ENCODE results near the gene NAV2. TPM values are rescaled to one million over a fixed set of nuclear protein-coding genes. Genes with fewer than 3 reads are reported as not detected.

NAV2 gene
- total RNA-seq, 1 experiment from 2014 or later, result 46.3 TPM

DNA sequence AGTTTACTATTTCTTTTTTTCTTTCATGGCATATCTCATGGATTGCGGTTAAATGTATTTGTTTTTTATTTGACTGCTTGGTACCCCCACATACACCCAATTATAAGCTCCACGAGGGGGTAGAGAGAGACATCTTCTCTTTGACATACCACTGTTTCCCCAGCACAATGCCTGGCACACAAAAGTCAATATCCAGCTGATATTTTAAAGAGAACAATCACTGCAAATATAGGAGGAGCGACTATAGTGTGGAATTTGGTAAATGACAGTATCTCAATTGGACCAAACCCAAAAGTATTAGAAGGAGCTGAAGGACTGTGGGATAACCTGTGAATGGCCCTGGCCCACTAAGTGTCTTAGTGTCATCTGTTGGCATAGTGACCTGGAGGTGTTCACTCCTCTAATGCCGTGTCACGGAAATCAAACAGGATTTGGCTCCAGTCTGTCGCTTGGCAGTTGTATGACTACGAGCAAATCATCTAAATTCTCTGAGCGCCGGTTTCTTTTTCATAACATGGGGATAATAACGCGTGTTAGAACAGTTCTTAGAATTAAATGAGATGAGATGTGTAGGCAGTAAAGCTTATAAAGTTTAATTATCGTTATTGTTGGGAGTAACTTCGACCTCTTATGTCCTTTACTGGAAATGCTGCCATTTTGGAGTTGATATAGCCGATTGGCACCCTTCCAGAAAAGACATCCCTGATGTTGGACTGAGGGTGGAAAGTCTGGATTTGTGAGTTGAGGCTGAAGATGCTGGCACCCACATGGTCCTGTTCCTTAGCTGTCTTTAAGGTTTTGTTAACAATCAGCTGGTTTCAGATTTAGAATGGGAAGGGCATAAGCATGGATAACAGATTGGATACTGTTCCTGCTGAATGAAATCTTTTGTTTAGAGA is 303.1 kb downstream of the NAV2 start:
- DNase-seq, result no peak
- no peak overlapping the region for H3K23ac ChIP-seq (ENCODE audit: insufficient read length, low read depth, low read length)
- peaks cover 10% of the 10 kb centered on the region for H3K4me1 ChIP-seq (ENCODE audit: insufficient read depth, low read length)
- H3K4me2 ChIP-seq (ENCODE audit: insufficient read depth, insufficient read length, low read length), result no peak overlapping the region
- H3K27me3 ChIP-seq (ENCODE audit: insufficient read depth, low read length), result no peaks in the 10 kb centered on the region
- no peak overlapping the region for H3T11ph ChIP-seq (ENCODE audit: low read length)
- H2AK5ac ChIP-seq (ENCODE audit: insufficient read length, low read length), result no peak overlapping the region
- Mint-ChIP-seq H3K27ac (peak overlapping the region in 1 of 3 experiments; percentile 96; a peak in 4 of 7 replicates), H3K9me3 (no peaks in the 10 kb centered on the region), H3K36me3 (ENCODE audit: insufficient read depth in 1 of 3, low read depth in 3 of 3) (no peaks in the 10 kb centered on the region; a peak in 1 of 7 replicates), H3K4me1 (peaks cover 29 to 34% of the 10 kb centered on the region in 2 experiments), H3K27me3 (ENCODE audit: low read depth) (no peaks in the 10 kb centered on the region; the same call in 1 of the 2 replicates), H3K4me3 (no peak overlapping the region)
- no peak overlapping the region for H2BK15ac ChIP-seq (ENCODE audit: low read depth, low read length)
- H2BK120ac ChIP-seq (ENCODE audit: low read depth, low read length, poor library complexity, severe bottlenecking), result no peak overlapping the region
- H3K27ac ChIP-seq (ENCODE audit: insufficient read length, low read depth, low read length), result no peak overlapping the region
- H2BK20ac ChIP-seq (ENCODE audit: low read depth, low read length, poor library complexity, severe bottlenecking), result no peak overlapping the region
- no peak overlapping the region for H3K18ac ChIP-seq (ENCODE audit: insufficient read length, low read depth, low read length)
- H4K91ac ChIP-seq (ENCODE audit: insufficient read length, low read depth, low read length), result no peak overlapping the region
- no peak overlapping the region for H3K9ac ChIP-seq (ENCODE audit: extremely low read depth, insufficient read length, low read length)
- H4K20me1 ChIP-seq (ENCODE audit: control insufficient read depth, insufficient read depth, insufficient read length), result no peaks in the 10 kb centered on the region
- TF ChIP-seq, protein P1, sequence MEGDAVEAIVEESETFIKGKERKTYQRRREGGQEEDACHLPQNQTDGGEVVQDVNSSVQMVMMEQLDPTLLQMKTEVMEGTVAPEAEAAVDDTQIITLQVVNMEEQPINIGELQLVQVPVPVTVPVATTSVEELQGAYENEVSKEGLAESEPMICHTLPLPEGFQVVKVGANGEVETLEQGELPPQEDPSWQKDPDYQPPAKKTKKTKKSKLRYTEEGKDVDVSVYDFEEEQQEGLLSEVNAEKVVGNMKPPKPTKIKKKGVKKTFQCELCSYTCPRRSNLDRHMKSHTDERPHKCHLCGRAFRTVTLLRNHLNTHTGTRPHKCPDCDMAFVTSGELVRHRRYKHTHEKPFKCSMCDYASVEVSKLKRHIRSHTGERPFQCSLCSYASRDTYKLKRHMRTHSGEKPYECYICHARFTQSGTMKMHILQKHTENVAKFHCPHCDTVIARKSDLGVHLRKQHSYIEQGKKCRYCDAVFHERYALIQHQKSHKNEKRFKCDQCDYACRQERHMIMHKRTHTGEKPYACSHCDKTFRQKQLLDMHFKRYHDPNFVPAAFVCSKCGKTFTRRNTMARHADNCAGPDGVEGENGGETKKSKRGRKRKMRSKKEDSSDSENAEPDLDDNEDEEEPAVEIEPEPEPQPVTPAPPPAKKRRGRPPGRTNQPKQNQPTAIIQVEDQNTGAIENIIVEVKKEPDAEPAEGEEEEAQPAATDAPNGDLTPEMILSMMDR (conservative IDR thresholded peaks at IDR 0.05), result no peak
- H3K79me2 ChIP-seq (ENCODE audit: insufficient read depth, low read length), result 0 out of 2 replicates have a peak, but pooled peaks cover 1% of the 10 kb centered on the region
- H3K14ac ChIP-seq (ENCODE audit: insufficient read depth, low read length), result no peak overlapping the region
- no peaks in the 10 kb centered on the region for H3K9me3 ChIP-seq (ENCODE audit: control insufficient read depth, low read depth, low read length)
- H2BK5ac ChIP-seq (ENCODE audit: insufficient read length, low read length), result no peak overlapping the region
- H4K8ac ChIP-seq (replicated peaks; ENCODE audit: insufficient read length, low read depth, low read length), result no peak overlapping the region
- no peaks in the 10 kb centered on the region for H3K23me2 ChIP-seq (ENCODE audit: insufficient read length, low read depth, low read length, poor library complexity, severe bottlenecking)
- no peak overlapping the region for H3K56ac ChIP-seq (ENCODE audit: insufficient read length, low read depth, low read length)
- H2BK12ac ChIP-seq (ENCODE audit: insufficient read length, low read depth, low read length), result no peak overlapping the region
- H3K4ac ChIP-seq (ENCODE audit: low read depth, low read length), result no peak overlapping the region
- H2AFZ ChIP-seq (ENCODE audit: low read length), result no peak overlapping the region
- H4K5ac ChIP-seq (ENCODE audit: insufficient read length, low read depth, low read length), result no peak overlapping the region
- H3K79me1 ChIP-seq (ENCODE audit: insufficient read depth, low read depth, low read length, poor library complexity, severe bottlenecking), result peaks cover 3% of the 10 kb centered on the region
- WGBS (ENCODE audit: extremely low coverage, insufficient read length, low lambda C conversion rate), result no CpG with 5 or more reads among the region's 14 CpGs
